Activated T-cell treated with anti-CD3 and anti-CD28 coated beads, Interleukin-2, amount 50 U/mL, for 24 hours (primary cell): ENCODE measurements around the gene ZNF264.

Experiments used
- DNase-seq: peaks from one replicate; pipeline ENCODE4 v3.0.0-alpha.2; 2020
- H3K27ac Mint-ChIP-seq: 2 replicates; pipeline ENCODE4 v1.8.0; 2020; ENCODE audit warnings: mild to moderate bottlenecking, mixed read lengths
- H3K27me3 Mint-ChIP-seq: 2 replicates; pipeline ENCODE4 v1.8.0; 2020; ENCODE audit warnings: mixed read lengths
- H3K36me3 Mint-ChIP-seq: 2 replicates; pipeline ENCODE4 v1.8.0; 2020; ENCODE audit warnings: low read depth, mixed read lengths
- H3K4me1 Mint-ChIP-seq: 2 replicates; pipeline ENCODE4 v1.8.0; 2020; ENCODE audit warnings: low read depth, mixed read lengths
- H3K4me3 Mint-ChIP-seq: 2 replicates; pipeline ENCODE4 v1.8.0; 2020; ENCODE audit warnings: mild to moderate bottlenecking, moderate library complexity, mixed read lengths
- H3K9me3 Mint-ChIP-seq: 2 replicates; pipeline ENCODE4 v1.8.0; 2020; ENCODE audit warnings: mixed read lengths

ZNF264 gene

DNA sequence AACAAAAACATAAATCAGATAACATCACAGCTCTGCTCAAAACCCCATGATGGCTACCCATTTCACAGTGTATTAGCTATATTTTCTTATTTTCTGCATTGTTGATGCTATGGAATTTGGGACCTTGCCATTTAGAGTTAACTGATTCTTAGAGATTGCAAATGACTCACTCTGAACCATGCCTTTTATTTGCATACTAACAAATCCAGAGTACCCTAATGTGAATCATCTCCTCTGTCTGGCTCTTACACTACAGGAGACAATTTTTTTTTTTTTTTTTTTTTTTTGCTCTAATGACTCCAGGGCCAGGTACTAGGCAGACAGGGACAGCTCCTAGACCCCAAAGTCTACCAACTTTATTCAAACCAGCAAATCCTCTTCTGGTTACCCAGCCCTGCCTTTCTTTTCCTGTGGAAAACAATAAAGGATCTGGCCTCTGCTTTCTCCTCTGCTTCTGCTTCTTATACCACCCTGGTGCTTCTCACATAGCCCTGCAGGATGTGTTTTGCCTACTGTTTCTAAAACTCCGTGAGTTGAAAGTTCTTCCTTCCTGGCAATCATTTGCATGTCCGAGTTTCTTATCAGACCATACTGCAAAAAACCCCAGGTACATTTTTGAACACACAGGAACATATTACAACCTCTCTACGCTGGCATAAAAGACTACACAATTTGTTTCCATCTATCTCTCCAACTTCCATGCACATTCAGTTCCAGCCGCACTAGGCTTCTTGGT lies 78.4 kb downstream of the ZNF264 start:
- peak overlapping the region; percentile 40 for H3K27ac Mint-ChIP-seq
- no peak for DNase-seq
- H3K4me1 Mint-ChIP-seq: peaks cover 17% of the 10 kb centered on the region
- no peak overlapping the region for H3K4me3 Mint-ChIP-seq
- peaks cover 44% of the 10 kb centered on the region for H3K9me3 Mint-ChIP-seq
- peaks cover 59% of the 10 kb centered on the region for H3K36me3 Mint-ChIP-seq
- no peaks in the 10 kb centered on the region for H3K27me3 Mint-ChIP-seq

DNA sequence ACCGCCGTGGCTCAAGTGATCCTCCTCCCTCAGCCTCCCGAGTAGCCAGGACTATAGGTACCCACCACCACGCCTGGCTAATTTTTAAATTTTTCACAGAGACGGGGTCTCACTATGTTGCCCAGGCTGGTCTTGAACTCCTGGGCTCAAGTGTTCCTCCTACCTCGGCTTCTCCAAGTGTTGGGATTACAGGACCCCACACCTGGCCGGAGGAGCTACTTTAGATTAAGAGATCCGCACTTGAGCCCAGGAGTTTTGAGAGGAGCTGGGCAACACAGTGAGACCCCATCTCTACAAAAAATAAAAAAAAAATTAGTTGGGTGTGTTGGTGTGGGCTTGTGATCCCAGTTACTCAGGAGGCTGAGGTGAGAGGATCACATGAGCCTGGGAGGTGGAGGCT lies 80.0 kb downstream of the ZNF264 start:
- H3K4me1 Mint-ChIP-seq: peaks cover 19% of the 10 kb centered on the region
- no peak overlapping the region for H3K27ac Mint-ChIP-seq
- peaks cover 67% of the 10 kb centered on the region for H3K36me3 Mint-ChIP-seq
- H3K9me3 Mint-ChIP-seq: peaks cover 31% of the 10 kb centered on the region
- no peak for DNase-seq
- no peaks in the 10 kb centered on the region for H3K27me3 Mint-ChIP-seq
- no peak overlapping the region for H3K4me3 Mint-ChIP-seq
